Measurements from ENCODE around the gene JAG1.

DNA sequence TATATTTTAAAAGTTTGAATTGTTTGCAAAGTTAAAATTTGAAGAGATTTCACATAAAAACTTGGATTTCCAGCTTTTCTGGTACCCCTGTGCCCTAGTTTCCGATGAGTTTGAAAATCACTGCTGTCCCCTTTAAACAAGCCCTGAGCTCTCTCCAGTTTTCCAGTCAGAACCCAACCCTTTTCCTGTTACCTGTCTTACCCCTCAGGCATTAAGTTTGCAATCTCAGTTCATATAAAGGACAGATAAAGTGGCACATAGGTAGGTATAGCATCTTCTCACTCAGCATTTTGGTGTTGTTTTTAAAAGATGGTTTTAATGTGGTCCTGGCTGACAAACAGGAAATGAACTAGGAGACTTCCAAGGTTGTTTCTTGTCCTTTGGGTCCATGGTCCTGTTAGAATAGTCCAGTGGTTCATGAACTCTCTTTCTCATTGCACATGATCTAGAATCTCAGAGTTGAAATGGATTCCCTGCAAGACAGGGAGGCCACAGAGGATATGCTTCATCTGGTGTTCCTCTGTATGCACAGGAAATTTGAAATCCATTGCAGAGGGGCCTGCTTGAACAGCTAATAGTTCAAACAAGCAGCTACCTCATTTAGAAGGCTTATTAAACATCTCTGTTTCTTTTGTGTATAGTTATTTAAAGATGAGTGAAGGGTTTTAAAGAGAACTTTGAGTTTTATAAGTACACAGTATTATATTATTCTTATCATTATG is 82.7 kb downstream of the JAG1 start:
- TF ChIP-seq, protein P1, sequence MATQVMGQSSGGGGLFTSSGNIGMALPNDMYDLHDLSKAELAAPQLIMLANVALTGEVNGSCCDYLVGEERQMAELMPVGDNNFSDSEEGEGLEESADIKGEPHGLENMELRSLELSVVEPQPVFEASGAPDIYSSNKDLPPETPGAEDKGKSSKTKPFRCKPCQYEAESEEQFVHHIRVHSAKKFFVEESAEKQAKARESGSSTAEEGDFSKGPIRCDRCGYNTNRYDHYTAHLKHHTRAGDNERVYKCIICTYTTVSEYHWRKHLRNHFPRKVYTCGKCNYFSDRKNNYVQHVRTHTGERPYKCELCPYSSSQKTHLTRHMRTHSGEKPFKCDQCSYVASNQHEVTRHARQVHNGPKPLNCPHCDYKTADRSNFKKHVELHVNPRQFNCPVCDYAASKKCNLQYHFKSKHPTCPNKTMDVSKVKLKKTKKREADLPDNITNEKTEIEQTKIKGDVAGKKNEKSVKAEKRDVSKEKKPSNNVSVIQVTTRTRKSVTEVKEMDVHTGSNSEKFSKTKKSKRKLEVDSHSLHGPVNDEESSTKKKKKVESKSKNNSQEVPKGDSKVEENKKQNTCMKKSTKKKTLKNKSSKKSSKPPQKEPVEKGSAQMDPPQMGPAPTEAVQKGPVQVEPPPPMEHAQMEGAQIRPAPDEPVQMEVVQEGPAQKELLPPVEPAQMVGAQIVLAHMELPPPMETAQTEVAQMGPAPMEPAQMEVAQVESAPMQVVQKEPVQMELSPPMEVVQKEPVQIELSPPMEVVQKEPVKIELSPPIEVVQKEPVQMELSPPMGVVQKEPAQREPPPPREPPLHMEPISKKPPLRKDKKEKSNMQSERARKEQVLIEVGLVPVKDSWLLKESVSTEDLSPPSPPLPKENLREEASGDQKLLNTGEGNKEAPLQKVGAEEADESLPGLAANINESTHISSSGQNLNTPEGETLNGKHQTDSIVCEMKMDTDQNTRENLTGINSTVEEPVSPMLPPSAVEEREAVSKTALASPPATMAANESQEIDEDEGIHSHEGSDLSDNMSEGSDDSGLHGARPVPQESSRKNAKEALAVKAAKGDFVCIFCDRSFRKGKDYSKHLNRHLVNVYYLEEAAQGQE (IDR thresholded peaks at IDR 0.05; ENCODE audit: low read depth) = no peak
- TF ChIP-seq CREB1 (IDR thresholded peaks at IDR 0.05; ENCODE audit: low read depth) = no peak
- TF ChIP-seq, protein P2, sequence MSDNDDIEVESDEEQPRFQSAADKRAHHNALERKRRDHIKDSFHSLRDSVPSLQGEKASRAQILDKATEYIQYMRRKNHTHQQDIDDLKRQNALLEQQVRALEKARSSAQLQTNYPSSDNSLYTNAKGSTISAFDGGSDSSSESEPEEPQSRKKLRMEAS (IDR thresholded peaks at IDR 0.05) = no peak
- TF ChIP-seq TAF1 (IDR thresholded peaks at IDR 0.05; ENCODE audit: low read depth) = no peak
- TF ChIP-seq FOXM1 (IDR thresholded peaks at IDR 0.05; ENCODE audit: borderline replicate concordance, low read depth) = no peak
- no peak for TF ChIP-seq CEBPB (IDR thresholded peaks at IDR 0.05)
- TF ChIP-seq, protein P3, sequence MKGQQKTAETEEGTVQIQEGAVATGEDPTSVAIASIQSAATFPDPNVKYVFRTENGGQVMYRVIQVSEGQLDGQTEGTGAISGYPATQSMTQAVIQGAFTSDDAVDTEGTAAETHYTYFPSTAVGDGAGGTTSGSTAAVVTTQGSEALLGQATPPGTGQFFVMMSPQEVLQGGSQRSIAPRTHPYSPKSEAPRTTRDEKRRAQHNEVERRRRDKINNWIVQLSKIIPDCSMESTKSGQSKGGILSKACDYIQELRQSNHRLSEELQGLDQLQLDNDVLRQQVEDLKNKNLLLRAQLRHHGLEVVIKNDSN (IDR thresholded peaks at IDR 0.05) = no peak
- TF ChIP-seq ZBTB7A (IDR thresholded peaks at IDR 0.05; ENCODE audit: low read depth) = no peak
- no peak for TF ChIP-seq EP300 (IDR thresholded peaks at IDR 0.05; ENCODE audit: borderline replicate concordance)
- no peak for TF ChIP-seq YY1 (IDR thresholded peaks at IDR 0.05; ENCODE audit: low read depth)
- no peak for TF ChIP-seq RAD21 (IDR thresholded peaks at IDR 0.05; ENCODE audit: low read depth)
- no peak for TF ChIP-seq EGR1 (IDR thresholded peaks at IDR 0.05)
- TF ChIP-seq TCF12 (IDR thresholded peaks at IDR 0.05; ENCODE audit: low read depth) = no peak

Data from Ishikawa (cell line).